K562 (cell line): ENCODE measurements around the gene RSAD1. TPM values are rescaled to one million over a fixed set of nuclear protein-coding genes. Genes with fewer than 3 reads are reported as not detected.

ENCODE experiments used
- ATAC-seq: fragments of 200-7000 bp; cut with Tn5 transposase; 3 replicates; pipeline ENCODE4 v1.9.1; 2020; ENCODE audit warnings: moderate library complexity
- BruUV-seq: library from RNA; stranded (reverse); fragments of 400-500 nt; replicated peaks from 2 replicates; lab custom pipeline; 2021; lab: Mats Ljungman, UMichigan
- CTCF ChIA-PET: fragments of 300-600 bp; formaldehyde crosslinking; extraction: SDS; loops from one replicate; lab custom pipeline; 2021; ENCODE audit warnings: low intra/inter-chr PET ratio; lab: Yijun Ruan, JAX
- POLR2A ChIA-PET: fragments of 300-600, 350-650 bp; sonication (Branson Sonifier 250); formaldehyde crosslinking; extraction: SDS; loops from one replicate; lab custom pipeline; 2021; ENCODE audit warnings: antibody characterized with exemption, inconsistent platforms; lab: Yijun Ruan, JAX
- DNase-seq, 4 experiments: peaks; one replicate each; pipeline versions ENCODE4 v3.0.0 to v3.0.0-alpha.2; 2011 to 2018; ENCODE audit warnings: low spot score in 3 of 4, mixed read lengths in 3 of 4; ENCODE audit errors: extremely low read depth in 1 of 4
- FAIRE-seq: peaks from 2 replicates; lab custom pipeline; 2011; peaks lifted over from hg19 to GRCh38; lab: Jason Lieb, UNC
- H2AFZ ChIP-seq: 2 replicates; pipeline ENCODE4 v1.6.0; 2011; ENCODE audit warnings: low read depth, low read length, control low read depth, inconsistent platforms
- H3K27ac ChIP-seq: fragments of 200-600 bp; 3 replicates; pipeline ENCODE4 v1.8.0; 2011; ENCODE audit warnings: low read depth, mild to moderate bottlenecking, control low read depth, inconsistent platforms, low read length, moderate library complexity, mixed read lengths; ENCODE audit errors: extremely low read depth
- H3K27me3 ChIP-seq, 2 experiments: fragments of 300-600 bp in 1 of 2; 2 replicates in 1 of 2; 3 replicates in 1 of 2; pipeline versions ENCODE4 v1.6.0 to v1.8.0; 2011; ENCODE audit warnings: inconsistent platforms in 2 of 2, low read length in 2 of 2, mild to moderate bottlenecking in 1 of 2, mixed read lengths in 1 of 2, moderate library complexity in 1 of 2; ENCODE audit not compliant: control insufficient read depth in 2 of 2, insufficient read depth in 2 of 2
- H3K36me3 ChIP-seq: fragments of 300-600 bp; 3 replicates; pipeline ENCODE4 v1.8.0; 2011; ENCODE audit warnings: mild to moderate bottlenecking, low read length, inconsistent platforms; ENCODE audit not compliant: control insufficient read depth, insufficient read depth
- H3K4me1 ChIP-seq, 2 experiments: fragments of 200-600 bp in 1 of 2; replicated peaks in 1 of 2; 2 replicates in 1 of 2; 3 replicates in 1 of 2; pipeline versions ENCODE4 v1.5.1 to v1.8.0; 2011; ENCODE audit warnings: inconsistent platforms in 2 of 2, low read length in 2 of 2, mild to moderate bottlenecking in 1 of 2, mixed read lengths in 1 of 2, moderate library complexity in 1 of 2; ENCODE audit not compliant: control insufficient read depth in 2 of 2, insufficient read depth in 2 of 2
- H3K4me2 ChIP-seq: 2 replicates; pipeline ENCODE4 v1.6.1; 2011; ENCODE audit warnings: low read length, control low read depth, inconsistent platforms, mixed read lengths; ENCODE audit not compliant: insufficient read depth
- H3K4me3 ChIP-seq: fragments of 200-600 bp; sonication (generic), shearing (Covaris generic); 2 replicates; pipeline ENCODE4 v1.5.1; 2016; ENCODE audit warnings: control low read depth, inconsistent platforms
- H3K79me2 ChIP-seq: fragments of 200-600 bp; 3 replicates; pipeline ENCODE4 v1.8.0; 2011; ENCODE audit warnings: low read length, inconsistent platforms; ENCODE audit not compliant: control insufficient read depth, insufficient read depth
- H3K9ac ChIP-seq, 2 experiments: 2 replicates each; pipeline versions ENCODE4 v1.6.0 to v1.6.1; 2011; ENCODE audit warnings: low read depth in 2 of 2, low read length in 2 of 2, control low read depth in 1 of 2, inconsistent platforms in 1 of 2, mild to moderate bottlenecking in 1 of 2, mixed read lengths in 1 of 2; ENCODE audit not compliant: insufficient read depth in 1 of 2
- H3K9me1 ChIP-seq: one replicate; pipeline ENCODE4 v1.6.0; 2011; ENCODE audit warnings: inconsistent platforms, mild to moderate bottlenecking, low read length, moderate library complexity; ENCODE audit not compliant: control insufficient read depth, insufficient read depth
- H3K9me3 ChIP-seq: replicated peaks from 2 replicates; pipeline ENCODE4 v1.5.1; 2011; ENCODE audit warnings: low read depth, low read length, inconsistent platforms; ENCODE audit not compliant: control insufficient read depth, insufficient read depth
- H4K20me1 ChIP-seq: replicated peaks from 2 replicates; pipeline ENCODE4 v1.6.1; 2011; ENCODE audit warnings: low read length, inconsistent platforms, mixed read lengths; ENCODE audit not compliant: control insufficient read depth, insufficient read depth
- WGBS: fragments of 100-300 bp; shearing (Covaris generic); methylation state at CpG from one replicate; pipeline ENCODE4 v1.1.6; 2016; ENCODE audit warnings: low coverage, mixed read lengths; ENCODE audit not compliant: insufficient coverage; ENCODE audit errors: missing lambda C conversion rate; 5-methylcytosine and 5-hydroxymethylcytosine counted together
- in situ Hi-C: fragments of 300-500 bp; cut with MboI; formaldehyde crosslinking; loops from 4 replicates; pipeline ENCODE4 v1.15.0; 2018; ENCODE audit warnings: inconsistent platforms, mixed read lengths
- intact Hi-C: fragments of 100-400 bp; cut with micrococcal nuclease; formaldehyde crosslinking; loops from 2 replicates; pipeline ENCODE4 v1.14.2; 2022
- polyA plus RNA-seq, 8 experiments: library from polyadenylated mRNA; depleted of rRNA in 4 of 8; stranded (reverse) in 5 of 8; unstranded in 3 of 8; fragments of >200 nt; fragmentation: Nextera tagmentation in 2 of 8; fragmentation: Illumina TruSeq in 1 of 8; extraction: Ambion mirVana in 2 of 8; extraction: Trizol in 1 of 8; gene quantifications; 2 replicates each; pipeline versions ENCODE4 v1.2.1 to v1.2.3, GENCODE V29; 2011 to 2014; ENCODE audit warnings: inconsistent platforms in 1 of 8, missing spikeins in 1 of 8
- total RNA-seq, 7 experiments: library from RNA; depleted of rRNA in 6 of 7; stranded (reverse); fragments of >200 nt in 6 of 7; fragmentation: Illumina TruSeq in 2 of 7; extraction: Trizol in 2 of 7; gene quantifications; 2 replicates each; pipeline versions ENCODE4 v1.2.1 to v1.2.3, GENCODE V29; 2011 to 2021; ENCODE audit warnings: low replicate concordance in 1 of 7
- TF ChIP-seq, protein P1 (sequence below): fragments of 250-450 bp; sonication (Bioruptor Pico); IDR thresholded peaks from 2 replicates; pipeline ENCODE4 v1.8.0; 2021; ENCODE audit warnings: moderate library complexity, mild to moderate bottlenecking, inconsistent platforms
- TF ChIP-seq, protein P2 (sequence below): fragments of 450-650 bp; IDR thresholded peaks from 2 replicates; pipeline ENCODE4 v1.6.1; 2018; ENCODE audit not compliant: partially characterized antibody

RSAD1 gene
- total and polyA plus RNA-seq, 9 of the 15 experiments (the other 6 are each of a cell fraction or from before 2014, with no cell fraction given): 4.5 to 42.5 (median 26.8) TPM

DNA sequence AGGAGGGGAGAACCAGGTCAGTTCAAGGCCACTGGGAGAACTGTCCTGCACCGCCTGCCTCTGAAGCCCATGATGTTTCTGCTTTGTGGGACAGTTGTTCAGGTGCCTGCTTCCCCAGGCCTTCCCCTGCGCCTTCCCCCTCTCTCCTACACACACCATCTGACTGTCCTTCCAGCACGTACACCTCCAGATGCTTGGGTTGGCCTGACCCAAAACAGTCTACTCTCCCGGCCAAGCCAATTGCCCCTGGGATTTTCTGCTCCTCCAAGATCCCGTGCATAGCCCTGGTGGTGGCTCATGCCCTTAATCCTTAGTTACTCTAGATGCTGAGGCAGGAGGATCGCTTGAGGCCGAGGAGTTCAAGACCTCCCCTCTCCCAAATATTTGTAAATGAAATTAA lies 684 bp upstream of the RSAD1 start:
- no peaks in the 10 kb centered on the region for H3K9me1 ChIP-seq
- BruUV-seq: TSS peak; percentile 83
- peak overlapping the region; percentile 91 for H2AFZ ChIP-seq
- ChIA-PET POLR2A (interaction anchor here (0.6 kb wide), 1 partner anchor 454 kb away, joined by 3 read pairs; no protein-coding TSS in a partner anchor), CTCF (interaction anchor here (0.7 to 2.2 kb wide), 4 partner anchors 81 to 278 kb away, joined by 3 to 11 read pairs (median 8); partner anchors contain the start of genes COL1A1 and LRRC59)
- H3K9ac ChIP-seq: peak overlapping the region; percentile 92 to 94; a peak in 3 of 4 replicates
- TF ChIP-seq, protein P1, sequence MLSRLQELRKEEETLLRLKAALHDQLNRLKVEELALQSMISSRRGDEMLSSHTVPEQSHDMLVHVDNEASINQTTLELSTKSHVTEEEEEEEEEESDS: no peak
- TF ChIP-seq, protein P2, sequence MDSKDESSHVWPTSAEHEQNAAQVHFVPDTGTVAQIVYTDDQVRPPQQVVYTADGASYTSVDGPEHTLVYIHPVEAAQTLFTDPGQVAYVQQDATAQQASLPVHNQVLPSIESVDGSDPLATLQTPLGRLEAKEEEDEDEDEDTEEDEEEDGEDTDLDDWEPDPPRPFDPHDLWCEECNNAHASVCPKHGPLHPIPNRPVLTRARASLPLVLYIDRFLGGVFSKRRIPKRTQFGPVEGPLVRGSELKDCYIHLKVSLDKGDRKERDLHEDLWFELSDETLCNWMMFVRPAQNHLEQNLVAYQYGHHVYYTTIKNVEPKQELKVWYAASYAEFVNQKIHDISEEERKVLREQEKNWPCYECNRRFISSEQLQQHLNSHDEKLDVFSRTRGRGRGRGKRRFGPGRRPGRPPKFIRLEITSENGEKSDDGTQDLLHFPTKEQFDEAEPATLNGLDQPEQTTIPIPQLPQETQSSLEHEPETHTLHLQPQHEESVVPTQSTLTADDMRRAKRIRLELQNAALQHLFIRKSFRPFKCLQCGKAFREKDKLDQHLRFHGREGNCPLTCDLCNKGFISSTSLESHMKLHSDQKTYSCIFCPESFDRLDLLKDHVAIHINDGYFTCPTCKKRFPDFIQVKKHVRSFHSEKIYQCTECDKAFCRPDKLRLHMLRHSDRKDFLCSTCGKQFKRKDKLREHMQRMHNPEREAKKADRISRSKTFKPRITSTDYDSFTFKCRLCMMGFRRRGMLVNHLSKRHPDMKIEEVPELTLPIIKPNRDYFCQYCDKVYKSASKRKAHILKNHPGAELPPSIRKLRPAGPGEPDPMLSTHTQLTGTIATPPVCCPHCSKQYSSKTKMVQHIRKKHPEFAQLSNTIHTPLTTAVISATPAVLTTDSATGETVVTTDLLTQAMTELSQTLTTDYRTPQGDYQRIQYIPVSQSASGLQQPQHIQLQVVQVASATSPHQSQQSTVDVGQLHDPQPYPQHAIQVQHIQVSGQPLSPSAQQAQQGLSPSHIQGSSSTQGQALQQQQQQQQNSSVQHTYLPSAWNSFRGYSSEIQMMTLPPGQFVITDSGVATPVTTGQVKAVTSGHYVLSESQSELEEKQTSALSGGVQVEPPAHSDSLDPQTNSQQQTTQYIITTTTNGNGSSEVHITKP: peak; percentile 41
- H3K9me3 ChIP-seq: no peaks in the 10 kb centered on the region
- ATAC-seq: no peak
- WGBS: 81% methylated on average over 7 of the region's 7 CpGs
- H3K79me2 ChIP-seq: peaks cover 18% of the 10 kb centered on the region
- H3K4me2 ChIP-seq: peak overlapping the region; percentile 96
- H4K20me1 ChIP-seq: no peaks in the 10 kb centered on the region
- peaks cover 28% of the 10 kb centered on the region for H3K36me3 ChIP-seq
- no peak for FAIRE-seq
- intact Hi-C loops: loop anchor here (2.0 to 10.0 kb wide), 4 partner anchors 51 to 269 kb away; partner anchors contain the start of genes ACSF2 and LRRC59
- H3K4me1 ChIP-seq: peaks cover 11 to 34% of the 10 kb centered on the region in 2 experiments; a peak in 4 of 5 replicates
- in situ Hi-C loops: no loop called here
- DNase-seq: peak in 1 of 4 experiments; percentile 23
- H3K4me3 ChIP-seq: peak overlapping the region; percentile 80
- peaks cover 4 to 13% of the 10 kb centered on the region in 2 experiments; a peak in 2 of 5 replicates for H3K27me3 ChIP-seq
- H3K27ac ChIP-seq: peak overlapping the region; percentile 90
